Activated CD8-positive, alpha-beta memory T cell treated with anti-CD3 and anti-CD28 coated beads, Interleukin-2, amount 50 U/mL, for 4 hours (primary cell): ENCODE results near the gene FCHO1.

Experiments used
- DNase-seq: peaks from one replicate; pipeline ENCODE4 v3.0.0-alpha.2; 2020

The FCHO1 gene

GRCh38 chr19:17832443-17833208 is 81.3 kb downstream of the FCHO1 start:
- no peak for DNase-seq

- no peak for DNase-seq
Observed at GRCh38 chr19:17834350-17835181, 83.3 kb downstream of the FCHO1 start.

DNA sequence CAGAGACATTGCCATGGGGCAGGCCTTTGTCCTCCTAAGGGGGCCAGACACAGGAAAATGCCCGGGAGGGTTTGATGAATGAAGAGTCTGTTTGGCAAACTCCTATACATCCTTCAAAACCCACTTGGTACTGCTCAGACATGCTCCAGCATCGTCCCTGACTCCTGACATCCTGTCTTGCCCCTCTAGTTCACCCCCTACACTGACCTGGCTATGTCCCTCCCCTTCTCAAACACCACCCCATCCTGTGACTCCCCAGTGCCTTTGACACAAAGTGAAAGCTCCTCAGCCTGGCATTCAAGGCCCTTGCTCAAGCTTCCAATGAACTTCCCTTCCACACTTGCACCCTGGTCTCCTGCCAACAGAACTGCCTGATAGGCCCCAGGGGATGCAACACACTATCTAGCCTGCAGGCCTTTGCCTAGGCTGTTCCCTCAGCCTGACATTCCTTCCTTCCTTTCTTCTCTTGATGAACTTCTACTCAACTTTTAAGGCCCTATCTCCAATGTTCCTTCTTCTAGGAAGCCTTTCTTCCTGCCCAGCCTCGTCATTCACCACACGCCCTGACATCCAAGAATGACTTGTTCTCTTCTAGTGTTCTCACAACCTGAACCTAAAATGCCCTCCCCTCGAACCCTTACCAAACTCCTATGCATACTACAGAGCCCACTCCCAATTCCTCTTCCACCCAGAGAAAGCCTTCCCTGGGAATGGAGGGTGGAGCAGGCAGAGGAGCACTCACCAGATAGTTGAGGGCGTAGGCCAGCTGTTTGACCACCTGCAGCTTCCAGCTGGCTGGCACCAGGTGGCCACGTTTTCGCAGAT is 84.1 kb downstream of the FCHO1 start:
- no peak for DNase-seq

GRCh38 chr19:17836530-17836929 is 85.3 kb downstream of the FCHO1 start:
- DNase-seq, result no peak

- no peak for DNase-seq
Observed at GRCh38 chr19:17837972-17838371, 86.7 kb downstream of the FCHO1 start.
